CD4-positive, alpha-beta T cell (primary cell): Measurements from ENCODE around the gene NPVF. TPM values are rescaled to one million over a fixed set of nuclear protein-coding genes. Genes with fewer than 3 reads are reported as not detected.

Experiments used
- ATAC-seq: fragments of 200-7000 bp; cut with Tn5 transposase; one replicate; pipeline ENCODE4 v1.10.0; 2022; ENCODE audit warnings: mild to moderate bottlenecking; ENCODE audit not compliant: poor library complexity
- CTCF ChIA-PET: fragments of 350-600 bp; sonication (Branson Sonifier 250); formaldehyde crosslinking; loops from one replicate; lab custom pipeline; 2021; ENCODE audit warnings: antibody characterized with exemption, inconsistent platforms; lab: Charles Lee
- POLR2A ChIA-PET: fragments of 350-600 bp; sonication (Branson Sonifier 250); formaldehyde crosslinking; loops from one replicate; lab custom pipeline; 2021; ENCODE audit warnings: antibody characterized with exemption, inconsistent platforms; lab: Charles Lee
- DNase-seq, 14 experiments: peaks; one replicate each; pipeline ENCODE4 v3.0.0-alpha.2; 2013 to 2020; ENCODE audit warnings: mixed read lengths in 2 of 14
- H3K27ac ChIP-seq, 2 donors: one replicate each; pipeline versions ENCODE4 v1.5.1 to v1.7.0; 2013; ENCODE audit warnings: low read length in 2 of 2, low read depth in 1 of 2, mild to moderate bottlenecking in 1 of 2
- H3K27me3 ChIP-seq, 2 experiments: 1 replicate in 1 of 2; 2 replicates in 1 of 2; pipeline versions ENCODE4 v1.6.1 to v1.7.0; 2013; ENCODE audit warnings: low read length in 2 of 2, control low read depth in 1 of 2, mild to moderate bottlenecking in 1 of 2, moderate library complexity in 1 of 2; ENCODE audit not compliant: insufficient read depth in 2 of 2, control insufficient read depth in 1 of 2
- H3K36me3 ChIP-seq: one replicate; pipeline ENCODE4 v1.6.1; 2013; ENCODE audit warnings: low read length, control low read depth; ENCODE audit not compliant: insufficient read depth
- H3K4me1 ChIP-seq: one replicate; pipeline ENCODE4 v1.6.1; 2013; ENCODE audit warnings: low read length, control low read depth; ENCODE audit not compliant: insufficient read depth
- H3K4me3 ChIP-seq: one replicate; pipeline ENCODE4 v1.5.1; 2013; ENCODE audit warnings: mild to moderate bottlenecking, low read length, moderate library complexity
- H3K9me3 ChIP-seq, 2 experiments: 1 replicate in 1 of 2; 2 replicates in 1 of 2; pipeline versions ENCODE4 v1.6.1 to v1.7.0; 2013; ENCODE audit warnings: low read length in 2 of 2, mild to moderate bottlenecking in 2 of 2, control low read depth in 1 of 2, moderate library complexity in 1 of 2; ENCODE audit not compliant: control insufficient read depth in 1 of 2, insufficient read depth in 1 of 2
- H3K27ac Mint-ChIP-seq: one replicate; pipeline ENCODE4 v1.8.0; 2020; ENCODE audit warnings: mixed read lengths
- H3K27me3 Mint-ChIP-seq: one replicate; pipeline ENCODE4 v1.8.0; 2021; ENCODE audit warnings: mixed read lengths
- H3K36me3 Mint-ChIP-seq: one replicate; pipeline ENCODE4 v1.8.0; 2021; ENCODE audit warnings: low read depth, mixed read lengths
- H3K4me1 Mint-ChIP-seq: one replicate; pipeline ENCODE4 v1.8.0; 2021; ENCODE audit warnings: low read depth, mixed read lengths
- H3K4me3 Mint-ChIP-seq: one replicate; pipeline ENCODE4 v1.8.0; 2020; ENCODE audit warnings: mild to moderate bottlenecking, mixed read lengths
- H3K9me3 Mint-ChIP-seq: one replicate; pipeline ENCODE4 v1.8.0; 2020; ENCODE audit warnings: mixed read lengths
- intact Hi-C, 2 experiments: fragments of 100-400 bp; cut with DNase I in 1 of 2; cut with micrococcal nuclease in 1 of 2; formaldehyde crosslinking; loops; one replicate each; pipeline versions ENCODE4 v1.15.1 to v1.9.0; 2023 to 2025; cut with DNase I, micrococcal nuclease
- total RNA-seq, 174 experiments: library from RNA in 2 of 174; stranded (reverse) in 2 of 174; gene quantifications; one replicate each; pipeline ENCODE4 v1.2.3 and lab custom pipeline; 2021 to 2026
- TF ChIP-seq, protein P1 (sequence below): fragments of 200-600 bp; IDR thresholded peaks from one replicate; pipeline ENCODE4 v1.8.0; 2022; ENCODE audit warnings: antibody characterized with exemption, mild to moderate bottlenecking

Gene NPVF
- total RNA-seq, 2 experiments from 2014 or later: not detected

DNA sequence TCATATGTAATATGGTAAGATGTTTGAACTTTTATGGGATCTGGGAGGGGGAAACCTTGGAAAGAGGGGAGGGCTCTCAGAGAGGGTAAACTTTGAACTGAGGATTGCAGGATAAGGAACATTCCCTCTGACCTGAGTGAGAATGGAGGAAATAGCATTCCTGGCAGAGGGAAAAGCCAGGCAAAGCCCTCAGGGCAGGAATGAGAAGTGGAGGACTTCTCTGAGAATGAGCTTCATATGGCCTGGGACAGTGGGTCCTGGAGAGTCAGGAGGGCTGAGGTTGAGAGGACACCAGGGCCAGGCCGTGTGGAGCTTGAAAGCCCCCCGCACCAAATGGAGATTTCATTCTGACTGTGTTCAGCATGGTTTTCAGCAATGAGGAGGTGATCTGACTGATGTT lies 34.2 kb downstream of the NPVF start:
- Mint-ChIP-seq H3K4me1 (no peaks in the 10 kb centered on the region), H3K27ac (no peak overlapping the region), H3K36me3 (no peaks in the 10 kb centered on the region), H3K9me3 (no peaks in the 10 kb centered on the region), H3K27me3 (peaks cover 14% of the 10 kb centered on the region), H3K4me3 (no peak overlapping the region)
- ChIA-PET POLR2A (no interaction called here), CTCF (no interaction called here)
- no peaks in the 10 kb centered on the region for H3K36me3 ChIP-seq
- no peak overlapping the region for H3K4me3 ChIP-seq
- H3K9me3 ChIP-seq: no peaks in the 10 kb centered on the region
- no peaks in the 10 kb centered on the region for H3K4me1 ChIP-seq
- intact Hi-C loops: no loop called here
- TF ChIP-seq, protein P1, sequence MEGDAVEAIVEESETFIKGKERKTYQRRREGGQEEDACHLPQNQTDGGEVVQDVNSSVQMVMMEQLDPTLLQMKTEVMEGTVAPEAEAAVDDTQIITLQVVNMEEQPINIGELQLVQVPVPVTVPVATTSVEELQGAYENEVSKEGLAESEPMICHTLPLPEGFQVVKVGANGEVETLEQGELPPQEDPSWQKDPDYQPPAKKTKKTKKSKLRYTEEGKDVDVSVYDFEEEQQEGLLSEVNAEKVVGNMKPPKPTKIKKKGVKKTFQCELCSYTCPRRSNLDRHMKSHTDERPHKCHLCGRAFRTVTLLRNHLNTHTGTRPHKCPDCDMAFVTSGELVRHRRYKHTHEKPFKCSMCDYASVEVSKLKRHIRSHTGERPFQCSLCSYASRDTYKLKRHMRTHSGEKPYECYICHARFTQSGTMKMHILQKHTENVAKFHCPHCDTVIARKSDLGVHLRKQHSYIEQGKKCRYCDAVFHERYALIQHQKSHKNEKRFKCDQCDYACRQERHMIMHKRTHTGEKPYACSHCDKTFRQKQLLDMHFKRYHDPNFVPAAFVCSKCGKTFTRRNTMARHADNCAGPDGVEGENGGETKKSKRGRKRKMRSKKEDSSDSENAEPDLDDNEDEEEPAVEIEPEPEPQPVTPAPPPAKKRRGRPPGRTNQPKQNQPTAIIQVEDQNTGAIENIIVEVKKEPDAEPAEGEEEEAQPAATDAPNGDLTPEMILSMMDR: no peak
- H3K27me3 ChIP-seq: peaks cover 4 to 6% of the 10 kb centered on the region in 2 experiments
- ATAC-seq (no peak), DNase-seq (no peak)
- H3K27ac ChIP-seq: no peak overlapping the region

DNA sequence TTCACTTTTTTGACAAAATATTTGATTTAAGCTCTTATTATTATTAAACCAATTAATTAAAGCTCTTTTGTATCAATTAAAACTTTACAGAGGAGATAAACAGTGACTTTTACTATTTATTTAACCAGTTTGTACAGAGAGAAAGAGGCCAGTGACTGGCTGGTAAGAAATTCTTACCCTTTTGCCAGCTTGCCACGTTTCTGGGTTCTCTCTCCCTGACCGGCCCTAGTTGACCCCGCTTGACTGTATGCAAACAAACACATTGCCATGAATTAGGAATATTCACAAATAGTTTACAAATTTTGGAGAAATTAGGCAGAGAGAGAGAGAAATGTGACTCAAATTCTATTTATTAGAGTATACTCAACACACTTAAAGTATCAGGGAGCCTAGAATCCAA lies 36.2 kb downstream of the NPVF start:
- no peak overlapping the region for H3K27ac Mint-ChIP-seq
- intact Hi-C loops: no loop called here
- no peaks in the 10 kb centered on the region for H3K36me3 Mint-ChIP-seq
- ATAC-seq: no peak
- H3K36me3 ChIP-seq: no peaks in the 10 kb centered on the region
- no peaks in the 10 kb centered on the region for H3K9me3 Mint-ChIP-seq
- H3K27me3 ChIP-seq: peaks cover 4 to 8% of the 10 kb centered on the region in 2 experiments
- POLR2A ChIA-PET: interaction anchor here (0.5 kb wide), 1 partner anchor 1098 kb away, joined by 3 read pairs; no protein-coding TSS in a partner anchor
- no peak for DNase-seq
- H3K27me3 Mint-ChIP-seq: peaks cover 15% of the 10 kb centered on the region
- H3K4me1 ChIP-seq: no peaks in the 10 kb centered on the region
- H3K27ac ChIP-seq: no peak overlapping the region
- H3K4me3 ChIP-seq: no peak overlapping the region
- TF ChIP-seq, protein P1: no peak
- no peaks in the 10 kb centered on the region for H3K9me3 ChIP-seq
- H3K4me3 Mint-ChIP-seq: no peak overlapping the region
- no peaks in the 10 kb centered on the region for H3K4me1 Mint-ChIP-seq
- CTCF ChIA-PET: no interaction called here

DNA sequence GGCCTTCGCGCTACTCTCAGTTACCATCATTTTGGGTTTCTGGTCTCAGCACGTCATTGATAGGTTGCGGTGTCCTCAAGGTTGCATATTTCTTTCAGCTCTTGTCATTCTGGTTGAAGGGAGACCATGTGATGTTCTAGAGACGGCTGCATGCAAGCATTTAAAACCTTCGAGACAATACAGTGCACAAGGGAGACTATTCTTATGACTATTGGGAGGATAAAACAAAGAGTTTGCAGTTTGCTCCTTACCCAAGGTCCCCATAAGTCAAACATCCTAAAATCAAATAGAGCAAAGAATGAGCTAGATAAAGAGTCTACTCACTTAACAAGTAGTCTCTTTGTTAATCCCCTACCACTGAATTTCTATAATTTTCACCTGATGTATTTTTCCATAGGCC lies 39.1 kb downstream of the NPVF start:
- DNase-seq: no peak
- no peak overlapping the region for H3K27ac Mint-ChIP-seq
- H3K9me3 Mint-ChIP-seq: no peaks in the 10 kb centered on the region
- CTCF ChIA-PET: no interaction called here
- no peaks in the 10 kb centered on the region for H3K36me3 Mint-ChIP-seq
- POLR2A ChIA-PET: no interaction called here
- no peak overlapping the region for H3K27ac ChIP-seq
- H3K4me1 ChIP-seq: no peaks in the 10 kb centered on the region
- peaks cover 21% of the 10 kb centered on the region for H3K27me3 Mint-ChIP-seq
- H3K4me1 Mint-ChIP-seq: no peaks in the 10 kb centered on the region
- H3K27me3 ChIP-seq: peaks cover 4 to 8% of the 10 kb centered on the region in 2 experiments
- no peaks in the 10 kb centered on the region for H3K36me3 ChIP-seq
- intact Hi-C loops: no loop called here
- H3K9me3 ChIP-seq: no peaks in the 10 kb centered on the region
- no peak for ATAC-seq
- TF ChIP-seq, protein P1: no peak
- no peak overlapping the region for H3K4me3 ChIP-seq
- no peak overlapping the region for H3K4me3 Mint-ChIP-seq
